ENCODE measurements around the gene DNAAF8. TPM values are rescaled to one million over a fixed set of nuclear protein-coding genes. Genes with fewer than 3 reads are reported as not detected.
A peak's percentile ranks its signal among the peaks of the same experiment; 100 is the strongest.

The DNAAF8 gene
- 1.2 TPM for total RNA-seq

GRCh38 chr16:4734063-4734729 is at the start of gene DNAAF8, which contains the start of gene ANKS3:
TSS of gene DNAAF8 (plus strand) at chr16:4734537. CDS start at chr16:4736515, 1,978 bp downstream.
TSS of gene ANKS3 (minus strand) at chr16:4734271. CDS start at chr16:4730149, 4,122 bp downstream.
- DNase-seq (ENCODE audit: low spot score in 2 of 2) = peak; percentile 95 to 97
- no peak for FAIRE-seq

- DNase-seq (ENCODE audit: low spot score in 2 of 2) (no peak), FAIRE-seq (no peak)
Observed at GRCh38 chr16:4684763-4685162, 49.6 kb upstream of the DNAAF8 start.

GRCh38 chr16:4685292-4685691 is 49.0 kb upstream of the DNAAF8 start:
- FAIRE-seq (no peak), DNase-seq (ENCODE audit: low spot score in 2 of 2) (no peak)

GRCh38 chr16:4685776-4686496 is 48.4 kb upstream of the DNAAF8 start:
- no peak for DNase-seq (ENCODE audit: low spot score in 2 of 2)
- no peak for FAIRE-seq

GRCh38 chr16:4686497-4687210 is 47.7 kb upstream of the DNAAF8 start:
- no peak for DNase-seq (ENCODE audit: low spot score in 2 of 2)
- no peak for FAIRE-seq

- no peak for FAIRE-seq
- DNase-seq (ENCODE audit: low spot score in 2 of 2) = no peak
Observed at GRCh38 chr16:4687416-4687815, 46.9 kb upstream of the DNAAF8 start.

GRCh38 chr16:4687946-4688673 is 46.2 kb upstream of the DNAAF8 start:
- no peak for FAIRE-seq
- no peak for DNase-seq (ENCODE audit: low spot score in 2 of 2)

- DNase-seq (ENCODE audit: low spot score in 2 of 2) (no peak), FAIRE-seq (no peak)
Observed at GRCh38 chr16:4688674-4689045, 45.7 kb upstream of the DNAAF8 start.

GRCh38 chr16:4689091-4689671 is 45.2 kb upstream of the DNAAF8 start:
- DNase-seq (ENCODE audit: low spot score in 2 of 2) = no peak
- FAIRE-seq = no peak

- FAIRE-seq (no peak), DNase-seq (ENCODE audit: low spot score in 2 of 2) (no peak)
Observed at GRCh38 chr16:4689864-4690704, 44.3 kb upstream of the DNAAF8 start.

GRCh38 chr16:4690946-4691665 is 43.2 kb upstream of the DNAAF8 start:
- FAIRE-seq (no peak), DNase-seq (ENCODE audit: low spot score in 2 of 2) (no peak)

GRCh38 chr16:4691666-4692412 is 42.5 kb upstream of the DNAAF8 start:
- FAIRE-seq (no peak), DNase-seq (ENCODE audit: low spot score in 2 of 2) (no peak)

GRCh38 chr16:4692460-4693295 is 41.7 kb upstream of the DNAAF8 start:
- no peak for FAIRE-seq
- DNase-seq (ENCODE audit: low spot score in 2 of 2) = no peak

- DNase-seq (ENCODE audit: low spot score in 2 of 2) (peak; percentile 99), FAIRE-seq (no peak)
Observed at GRCh38 chr16:4693296-4693955, 40.9 kb upstream of the DNAAF8 start, which contains the start of gene NUDT16L1. TSS of gene NUDT16L1 (plus strand) at chr16:4693562. CDS start at chr16:4693727, 165 bp downstream.

- no peak for FAIRE-seq
- DNase-seq (ENCODE audit: low spot score in 2 of 2) = peak; percentile 66 to 68
Observed at GRCh38 chr16:4693956-4694641, 40.2 kb upstream of the DNAAF8 start.

Measured in frontal cortex (tissue), 4 donors.